Gastrocnemius medialis (tissue), 4 donors: ENCODE data around the gene NBPF4. TPM values are rescaled to one million over a fixed set of nuclear protein-coding genes. Genes with fewer than 3 reads are reported as not detected.

Experiments used
- ATAC-seq, 2 donors: fragments of 150-250 bp; one replicate each; pipeline ENCODE4 v1.9.1; 2016
- DNase-seq, 2 donors: peaks; one replicate each; pipeline ENCODE4 v3.0.0-alpha.2; 2019
- H3K27ac ChIP-seq, 4 donors: fragments of 200-600 bp; sonication (generic); 1 replicate in 1 of 4; 2 replicates in 3 of 4; pipeline ENCODE4 v1.5.1; 2016 to 2018; ENCODE audit warnings: mild to moderate bottlenecking in 2 of 4, moderate library complexity in 1 of 4
- H3K27me3 ChIP-seq, 3 donors: fragments of 200-600 bp; sonication (generic) in 2 of 3; 1 replicate in 1 of 3; 2 replicates in 2 of 3; pipeline versions ENCODE4 v1.5.1 to v1.6.0; 2016 to 2019; ENCODE audit warnings: mild to moderate bottlenecking in 1 of 3, moderate library complexity in 1 of 3
- H3K36me3 ChIP-seq, 2 donors: fragments of 200-600 bp; sonication (generic) in 1 of 2; one replicate each; pipeline ENCODE4 v1.5.1; 2017 to 2018
- H3K4me1 ChIP-seq, 2 donors: fragments of 200-600 bp; sonication (generic) in 1 of 2; one replicate each; pipeline ENCODE4 v1.5.1; 2016 to 2017; ENCODE audit warnings: mild to moderate bottlenecking in 2 of 2
- H3K4me3 ChIP-seq, 4 donors: fragments of 200-600 bp; sonication (generic) in 3 of 4; 1 replicate in 1 of 4; 2 replicates in 3 of 4; pipeline ENCODE4 v1.5.1; 2016 to 2019; ENCODE audit warnings: mild to moderate bottlenecking in 2 of 4
- H3K9me3 ChIP-seq, 3 donors: fragments of 200-600 bp; sonication (generic) in 2 of 3; 1 replicate in 1 of 3; 2 replicates in 2 of 3; pipeline ENCODE4 v1.5.1; 2016 to 2019
- POLR2A ChIP-seq, 2 donors: fragments of 450-650 bp; IDR thresholded peaks; one replicate each; pipeline ENCODE4 v1.6.1; 2017; ENCODE audit warnings: antibody characterized with exemption in 2 of 2, mild to moderate bottlenecking in 2 of 2, moderate library complexity in 2 of 2
- in situ Hi-C, 4 donors: fragments of 200-750 bp; cut with MboI; loops; one replicate each; pipeline versions ENCODE4 v1.15.0 to v1.8.0; 2017; ENCODE audit warnings: low sequenced_read_pairs in 4 of 4
- intact Hi-C: fragments of 100-400 bp; cut with DNase I; formaldehyde crosslinking; loops from one replicate; pipeline ENCODE4 v1.15.1; 2023; ENCODE audit warnings: low total_unique reads
- total RNA-seq, 4 donors: library from RNA; depleted of rRNA; stranded (reverse); fragments of >200 nt; gene quantifications; one replicate each; pipeline versions ENCODE4 v1.1.0 to v1.2.3, GENCODE V29; 2016
- TF ChIP-seq, protein P1 (sequence below), 5 experiments: fragments of 450-650 bp in 3 of 5; fragments of 200-600 bp in 2 of 5; sonication (generic) in 2 of 5; IDR thresholded peaks in 4 of 5; conservative IDR thresholded peaks in 1 of 5; 1 replicate in 4 of 5; 2 replicates in 1 of 5; pipeline ENCODE4 v1.5.1; 2016 to 2019; ENCODE audit warnings: antibody characterized with exemption in 5 of 5, mild to moderate bottlenecking in 3 of 5, moderate library complexity in 3 of 5

NBPF4 gene
- total RNA-seq, 4 donors from 2014 or later = not detected

- Histone ChIP-seq H3K27ac (peak overlapping the region in 3 of 4 donors; percentile 42 to 75 (median 53)), H3K4me1 (peaks cover 25 to 29% of the 10 kb centered on the region in 2 donors), H3K36me3 (no peaks in the 10 kb centered on the region), H3K4me3 (no peak overlapping the region), H3K27me3 (no peaks in the 10 kb centered on the region), H3K9me3 (no peaks in the 10 kb centered on the region)
- DNase-seq (peak in 1 of 2 donors; percentile 25), ATAC-seq (peak in 1 of 2 donors; percentile 19)
- TF ChIP-seq, protein P1, sequence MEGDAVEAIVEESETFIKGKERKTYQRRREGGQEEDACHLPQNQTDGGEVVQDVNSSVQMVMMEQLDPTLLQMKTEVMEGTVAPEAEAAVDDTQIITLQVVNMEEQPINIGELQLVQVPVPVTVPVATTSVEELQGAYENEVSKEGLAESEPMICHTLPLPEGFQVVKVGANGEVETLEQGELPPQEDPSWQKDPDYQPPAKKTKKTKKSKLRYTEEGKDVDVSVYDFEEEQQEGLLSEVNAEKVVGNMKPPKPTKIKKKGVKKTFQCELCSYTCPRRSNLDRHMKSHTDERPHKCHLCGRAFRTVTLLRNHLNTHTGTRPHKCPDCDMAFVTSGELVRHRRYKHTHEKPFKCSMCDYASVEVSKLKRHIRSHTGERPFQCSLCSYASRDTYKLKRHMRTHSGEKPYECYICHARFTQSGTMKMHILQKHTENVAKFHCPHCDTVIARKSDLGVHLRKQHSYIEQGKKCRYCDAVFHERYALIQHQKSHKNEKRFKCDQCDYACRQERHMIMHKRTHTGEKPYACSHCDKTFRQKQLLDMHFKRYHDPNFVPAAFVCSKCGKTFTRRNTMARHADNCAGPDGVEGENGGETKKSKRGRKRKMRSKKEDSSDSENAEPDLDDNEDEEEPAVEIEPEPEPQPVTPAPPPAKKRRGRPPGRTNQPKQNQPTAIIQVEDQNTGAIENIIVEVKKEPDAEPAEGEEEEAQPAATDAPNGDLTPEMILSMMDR (IDR thresholded peaks at IDR 0.05 in 4 of 5, conservative IDR thresholded peaks at IDR 0.05 in 1 of 5) = no peak
- no peak for TF ChIP-seq POLR2A (IDR thresholded peaks at IDR 0.05)
- intact Hi-C loops (no loop called here), in situ Hi-C loops (loop anchor here in 1 of 4 donors (25.0 kb wide), 1 partner anchor 493 kb away; the partner anchor contains the start of gene PRPF38B)
These were observed 49.8 kb downstream of the NBPF4 start for GRCh38 chr1:108194051-108194450.

GRCh38 chr1:108193333-108193732 lies 50.5 kb downstream of the NBPF4 start:
- intact Hi-C loops = no loop called here
- H3K4me1 ChIP-seq = peaks cover 22 to 23% of the 10 kb centered on the region in 2 donors
- DNase-seq = no peak
- ATAC-seq = no peak
- H3K4me3 ChIP-seq = no peak overlapping the region
- H3K36me3 ChIP-seq = no peaks in the 10 kb centered on the region
- H3K9me3 ChIP-seq = no peaks in the 10 kb centered on the region
- TF ChIP-seq POLR2A (IDR thresholded peaks at IDR 0.05) = no peak
- TF ChIP-seq, protein P1 (IDR thresholded peaks at IDR 0.05 in 4 of 5, conservative IDR thresholded peaks at IDR 0.05 in 1 of 5) = no peak
- peak overlapping the region in 1 of 4 donors; percentile 75 for H3K27ac ChIP-seq
- in situ Hi-C loops = loop anchor here in 1 of 4 donors (25.0 kb wide), 1 partner anchor 494 kb away; the partner anchor contains the start of gene PRPF38B
- no peaks in the 10 kb centered on the region for H3K27me3 ChIP-seq

- ATAC-seq (no peak), DNase-seq (no peak)
- peak overlapping the region in 2 of 4 donors; percentile 75 to 82 for H3K27ac ChIP-seq
- H3K4me3 ChIP-seq = no peak overlapping the region
- intact Hi-C loops (no loop called here), in situ Hi-C loops (loop anchor here in 1 of 4 donors (25.0 kb wide), 1 partner anchor 495 kb away; the partner anchor contains the start of gene PRPF38B)
- no peaks in the 10 kb centered on the region for H3K9me3 ChIP-seq
- H3K4me1 ChIP-seq = peaks cover 14 to 16% of the 10 kb centered on the region in 2 donors
- TF ChIP-seq, protein P1 (IDR thresholded peaks at IDR 0.05 in 4 of 5, conservative IDR thresholded peaks at IDR 0.05 in 1 of 5) = no peak
- no peak for TF ChIP-seq POLR2A (IDR thresholded peaks at IDR 0.05)
- no peaks in the 10 kb centered on the region for H3K27me3 ChIP-seq
- no peaks in the 10 kb centered on the region for H3K36me3 ChIP-seq
These were observed 51.3 kb downstream of the NBPF4 start for GRCh38 chr1:108192581-108192980.

GRCh38 chr1:108190686-108191416 lies 53.0 kb downstream of the NBPF4 start:
- intact Hi-C loops (no loop called here), in situ Hi-C loops (loop anchor here in 1 of 4 donors (25.0 kb wide), 1 partner anchor 496 kb away; the partner anchor contains the start of gene PRPF38B)
- Histone ChIP-seq H3K27me3 (no peaks in the 10 kb centered on the region), H3K4me3 (no peak overlapping the region), H3K36me3 (no peaks in the 10 kb centered on the region), H3K9me3 (no peaks in the 10 kb centered on the region), H3K27ac (peak overlapping the region; percentile 57 to 82 (median 68)), H3K4me1 (peaks cover 11 to 13% of the 10 kb centered on the region in 2 donors)
- TF ChIP-seq, protein P1 (IDR thresholded peaks at IDR 0.05 in 4 of 5, conservative IDR thresholded peaks at IDR 0.05 in 1 of 5) = no peak
- TF ChIP-seq POLR2A (IDR thresholded peaks at IDR 0.05) = peak in 1 of 2 donors; percentile 55
- DNase-seq (peak; percentile 48 to 73), ATAC-seq (peak; percentile 97 to 98)
